GM19452 (cell line): Measurements from ENCODE around the gene RGS9.
"Not testable (repeated sequence)": the region's sequence is repeated elsewhere in the genome, so short reads cannot be mapped to it uniquely, and the experiment has no call there.

ENCODE experiments used
- ATAC-seq: cut with Tn5 transposase; IDR thresholded peaks from one replicate; pipeline ENCODE4 v1.9.1; 2021; ENCODE audit not compliant: unreplicated experiment

Gene RGS9

GRCh38 chr17:65109990-65110680, 27.0 kb upstream of the RGS9 start:
- ATAC-seq: no peak

GRCh38 chr17:65115839-65116238, 21.3 kb upstream of the RGS9 start:
- ATAC-seq: no peak

- ATAC-seq: not testable (repeated sequence)
Observed at GRCh38 chr17:65116515-65116914, 20.7 kb upstream of the RGS9 start.

GRCh38 chr17:65117384-65118035, 19.7 kb upstream of the RGS9 start:
- no peak for ATAC-seq

- no peak for ATAC-seq
Observed at GRCh38 chr17:65121368-65121767, 15.8 kb upstream of the RGS9 start.

- peak; percentile 56 for ATAC-seq
Observed at GRCh38 chr17:65121916-65122806, 15.0 kb upstream of the RGS9 start.

GRCh38 chr17:65122836-65123756, 14.1 kb upstream of the RGS9 start:
- peak; percentile 74 for ATAC-seq

- no peak for ATAC-seq
Observed at GRCh38 chr17:65123757-65124675, 13.2 kb upstream of the RGS9 start.

GRCh38 chr17:65130832-65131231, 6.3 kb upstream of the RGS9 start:
- no peak for ATAC-seq

- no peak for ATAC-seq
Observed at GRCh38 chr17:65131240-65131639, 5.9 kb upstream of the RGS9 start.

GRCh38 chr17:65131946-65132345, 5.2 kb upstream of the RGS9 start:
- ATAC-seq: no peak

- no peak for ATAC-seq
Observed at GRCh38 chr17:65134035-65134434, 3.1 kb upstream of the RGS9 start.

GRCh38 chr17:65139101-65139764, 2.1 kb downstream of the RGS9 start:
- no peak for ATAC-seq

- no peak for ATAC-seq
Observed at GRCh38 chr17:65142247-65142646, 5.1 kb downstream of the RGS9 start.

- ATAC-seq: no peak
Observed at GRCh38 chr17:65143889-65144604, 6.9 kb downstream of the RGS9 start.

- ATAC-seq: no peak
Observed at GRCh38 chr17:65145743-65146142, 8.6 kb downstream of the RGS9 start.

- no peak for ATAC-seq
Observed at GRCh38 chr17:65147955-65148354, 10.8 kb downstream of the RGS9 start.

- ATAC-seq: peak; percentile 91
Observed at GRCh38 chr17:65154770-65155589, 17.8 kb downstream of the RGS9 start.
